ENCODE measurements around the gene POLR2A. TPM values are rescaled to one million over a fixed set of nuclear protein-coding genes. Genes with fewer than 3 reads are reported as not detected.

Gene POLR2A
- total RNA-seq, 4 donors from 2014 or later = 93.9 to 120 (median 110) TPM

DNA sequence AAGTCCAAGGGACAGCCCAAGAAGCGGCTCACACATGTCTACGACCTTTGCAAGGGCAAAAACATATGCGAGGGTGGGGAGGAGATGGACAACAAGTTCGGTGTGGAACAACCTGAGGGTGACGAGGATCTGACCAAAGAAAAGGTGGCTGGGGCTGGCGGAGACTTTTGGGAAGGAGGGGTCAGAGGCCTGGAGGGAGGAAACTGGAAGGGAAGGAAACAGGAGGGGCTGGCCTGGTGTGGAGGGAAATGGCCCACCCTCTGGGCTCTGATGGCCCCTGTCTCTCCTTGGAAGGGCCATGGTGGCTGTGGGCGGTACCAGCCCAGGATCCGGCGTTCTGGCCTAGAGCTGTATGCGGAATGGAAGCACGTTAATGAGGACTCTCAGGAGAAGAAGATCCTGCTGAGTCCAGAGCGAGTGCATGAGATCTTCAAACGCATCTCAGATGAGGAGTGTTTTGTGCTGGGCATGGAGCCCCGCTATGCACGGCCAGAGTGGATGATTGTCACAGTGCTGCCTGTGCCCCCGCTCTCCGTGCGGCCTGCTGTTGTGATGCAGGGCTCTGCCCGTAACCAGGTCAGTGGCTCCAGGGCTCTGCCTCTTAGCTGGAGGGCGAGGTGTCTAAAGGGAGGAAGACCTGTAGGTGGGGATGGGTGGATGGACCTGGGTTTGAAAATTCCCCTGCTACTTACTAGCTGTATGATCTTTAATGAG, 12.5 kb downstream of the POLR2A start:
- WGBS, 2 donors = 85 to 89% methylated on average over 20 of the region's 20 CpGs
- no peak for DNase-seq (ENCODE audit: low spot score in 2 of 2)
- no peak overlapping the region for H3K4me3 ChIP-seq (ENCODE audit: low read depth, poor library complexity, severe bottlenecking)
- TF ChIP-seq, protein P1, sequence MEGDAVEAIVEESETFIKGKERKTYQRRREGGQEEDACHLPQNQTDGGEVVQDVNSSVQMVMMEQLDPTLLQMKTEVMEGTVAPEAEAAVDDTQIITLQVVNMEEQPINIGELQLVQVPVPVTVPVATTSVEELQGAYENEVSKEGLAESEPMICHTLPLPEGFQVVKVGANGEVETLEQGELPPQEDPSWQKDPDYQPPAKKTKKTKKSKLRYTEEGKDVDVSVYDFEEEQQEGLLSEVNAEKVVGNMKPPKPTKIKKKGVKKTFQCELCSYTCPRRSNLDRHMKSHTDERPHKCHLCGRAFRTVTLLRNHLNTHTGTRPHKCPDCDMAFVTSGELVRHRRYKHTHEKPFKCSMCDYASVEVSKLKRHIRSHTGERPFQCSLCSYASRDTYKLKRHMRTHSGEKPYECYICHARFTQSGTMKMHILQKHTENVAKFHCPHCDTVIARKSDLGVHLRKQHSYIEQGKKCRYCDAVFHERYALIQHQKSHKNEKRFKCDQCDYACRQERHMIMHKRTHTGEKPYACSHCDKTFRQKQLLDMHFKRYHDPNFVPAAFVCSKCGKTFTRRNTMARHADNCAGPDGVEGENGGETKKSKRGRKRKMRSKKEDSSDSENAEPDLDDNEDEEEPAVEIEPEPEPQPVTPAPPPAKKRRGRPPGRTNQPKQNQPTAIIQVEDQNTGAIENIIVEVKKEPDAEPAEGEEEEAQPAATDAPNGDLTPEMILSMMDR (IDR thresholded peaks at IDR 0.05) = no peak
- no peak for TF ChIP-seq POLR2A (IDR thresholded peaks at IDR 0.05)
- intact Hi-C loops (cut with DNase I; ENCODE audit: low total_unique reads) = loop anchor here (10.0 kb wide), 1 partner anchor 58 kb away; the partner anchor contains the start of gene TNFSF13

DNA sequence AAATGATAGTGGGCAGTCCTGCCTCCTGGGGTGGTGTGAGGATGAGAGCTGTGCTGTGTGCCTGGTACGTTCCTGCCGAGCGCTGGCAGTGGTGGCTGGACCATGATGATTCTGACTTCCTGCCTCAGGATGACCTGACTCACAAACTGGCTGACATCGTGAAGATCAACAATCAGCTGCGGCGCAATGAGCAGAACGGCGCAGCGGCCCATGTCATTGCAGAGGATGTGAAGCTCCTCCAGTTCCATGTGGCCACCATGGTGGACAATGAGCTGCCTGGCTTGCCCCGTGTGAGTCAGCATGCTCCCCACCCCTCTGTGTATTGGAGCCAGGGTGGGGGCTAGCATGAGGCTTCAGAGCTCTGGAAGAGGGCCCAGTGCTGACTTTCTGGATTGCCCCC, 13.1 kb downstream of the POLR2A start:
- intact Hi-C loops (cut with DNase I; ENCODE audit: low total_unique reads) = loop anchor here (10.0 kb wide), 1 partner anchor 58 kb away; the partner anchor contains the start of gene TNFSF13
- 77 to 85% methylated on average over 10 of the region's 10 CpGs for WGBS, 2 donors
- DNase-seq (ENCODE audit: low spot score in 2 of 2) = no peak
- TF ChIP-seq POLR2A (IDR thresholded peaks at IDR 0.05) = no peak
- TF ChIP-seq, protein P1 (IDR thresholded peaks at IDR 0.05) = no peak
- no peak overlapping the region for H3K4me3 ChIP-seq (ENCODE audit: low read depth, poor library complexity, severe bottlenecking)

DNA sequence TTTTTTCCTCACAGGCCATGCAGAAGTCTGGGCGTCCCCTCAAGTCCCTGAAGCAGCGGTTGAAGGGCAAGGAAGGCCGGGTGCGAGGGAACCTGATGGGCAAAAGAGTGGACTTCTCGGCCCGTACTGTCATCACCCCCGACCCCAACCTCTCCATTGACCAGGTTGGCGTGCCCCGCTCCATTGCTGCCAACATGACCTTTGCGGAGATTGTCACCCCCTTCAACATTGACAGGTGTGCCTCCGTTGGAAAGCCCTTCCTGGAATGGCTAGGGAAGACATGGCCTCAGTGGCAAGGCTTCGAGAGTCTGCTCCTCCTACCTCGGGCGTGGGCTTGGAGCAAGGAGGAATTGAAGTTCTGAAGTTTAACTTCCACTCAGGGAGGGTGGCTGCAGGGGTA, 13.5 kb downstream of the POLR2A start:
- intact Hi-C loops (cut with DNase I; ENCODE audit: low total_unique reads) = loop anchor here (10.0 kb wide), 1 partner anchor 57 kb away; the partner anchor contains the start of gene TNFSF13
- WGBS, 2 donors = 88 to 92% methylated on average over 14 of the region's 14 CpGs
- TF ChIP-seq, protein P1 (IDR thresholded peaks at IDR 0.05) = no peak
- TF ChIP-seq POLR2A (IDR thresholded peaks at IDR 0.05) = no peak

DNA sequence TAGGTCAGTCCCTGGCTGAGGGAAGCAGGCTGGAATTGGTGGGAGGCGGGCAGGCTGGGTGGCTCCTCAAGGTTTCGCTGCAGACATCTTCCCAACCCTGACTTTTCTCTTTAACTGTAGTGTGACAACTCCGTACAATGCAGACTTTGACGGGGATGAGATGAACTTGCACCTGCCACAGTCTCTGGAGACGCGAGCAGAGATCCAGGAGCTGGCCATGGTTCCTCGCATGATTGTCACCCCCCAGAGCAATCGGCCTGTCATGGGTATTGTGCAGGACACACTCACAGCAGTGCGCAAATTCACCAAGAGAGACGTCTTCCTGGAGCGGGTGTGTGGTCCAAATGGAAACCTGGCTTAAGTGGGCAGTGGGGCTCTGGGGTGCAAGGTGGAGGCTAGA, 15.0 kb downstream of the POLR2A start:
- intact Hi-C loops (cut with DNase I; ENCODE audit: low total_unique reads) = loop anchor here (10.0 kb wide), 1 partner anchor 56 kb away; the partner anchor contains the start of gene TNFSF13
- DNase-seq (ENCODE audit: low spot score in 2 of 2) = no peak
- whole genome bisulfite sequencing, 2 donors = 87 to 88% methylated on average over 11 of the region's 11 CpGs
- H3K4me3 ChIP-seq (ENCODE audit: low read depth, poor library complexity, severe bottlenecking) = no peak overlapping the region
- no peak for TF ChIP-seq POLR2A (IDR thresholded peaks at IDR 0.05)
- TF ChIP-seq, protein P1 (IDR thresholded peaks at IDR 0.05) = no peak

More for the DNA sequence above, 13.5 kb downstream of the POLR2A start:
- no peak overlapping the region for H3K4me3 ChIP-seq (ENCODE audit: low read depth, poor library complexity, severe bottlenecking)
- no peak for DNase-seq (ENCODE audit: low spot score in 2 of 2)

DNA sequence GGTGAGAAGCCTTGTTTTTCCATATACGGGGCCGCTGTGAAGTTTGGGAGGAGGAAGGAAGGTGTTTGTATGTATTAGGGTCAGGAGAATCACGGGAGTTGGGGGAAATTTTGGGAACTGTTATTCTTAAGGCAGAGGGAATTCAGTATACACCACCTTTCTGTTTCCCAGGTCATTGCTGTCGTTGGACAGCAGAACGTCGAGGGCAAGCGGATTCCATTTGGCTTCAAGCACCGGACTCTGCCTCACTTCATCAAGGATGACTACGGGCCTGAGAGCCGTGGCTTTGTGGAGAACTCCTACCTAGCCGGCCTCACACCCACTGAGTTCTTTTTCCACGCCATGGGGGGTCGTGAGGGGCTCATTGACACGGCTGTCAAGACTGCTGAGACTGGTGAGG, 17.6 kb downstream of the POLR2A start:
- 83% methylated on average over 14 of the region's 14 CpGs for WGBS, 2 donors
- no peak for DNase-seq (ENCODE audit: low spot score in 2 of 2)
- H3K4me3 ChIP-seq (ENCODE audit: low read depth, poor library complexity, severe bottlenecking) = no peak overlapping the region
- intact Hi-C loops (cut with DNase I; ENCODE audit: low total_unique reads) = no loop called here
- no peak for TF ChIP-seq POLR2A (IDR thresholded peaks at IDR 0.05)
- TF ChIP-seq, protein P1 (IDR thresholded peaks at IDR 0.05) = no peak
